PFSK-1 (cell line): ENCODE data around the gene SPAG6.
A peak's percentile ranks its signal among the peaks of the same experiment; 100 is the strongest.

Experiments
- FOXP2 ChIP-seq: optimal IDR thresholded peaks from 2 replicates; pipeline ENCODE3; 2011; ENCODE audit warnings: borderline replicate concordance, control low read depth, inconsistent platforms; ENCODE audit not compliant: insufficient read depth; ENCODE audit errors: extremely low read length, extremely low read depth
- POLR2AphosphoS5 ChIP-seq: IDR thresholded peaks from 2 replicates; pipeline ENCODE4 v1.6.1; 2012; ENCODE audit warnings: low read depth, mild to moderate bottlenecking, control low read depth, low read length, moderate library complexity
- REST ChIP-seq, 2 experiments: IDR thresholded peaks; 2 replicates each; pipeline versions ENCODE4 v1.6.1 to v1.8.0; 2011 to 2012; ENCODE audit warnings: low read depth in 2 of 2, low read length in 2 of 2, control low read depth in 1 of 2, inconsistent platforms in 1 of 2, mild to moderate bottlenecking in 1 of 2, moderate library complexity in 1 of 2; ENCODE audit not compliant: insufficient read depth in 1 of 2
- SIN3A ChIP-seq: IDR thresholded peaks from 2 replicates; pipeline ENCODE4 v1.6.1; 2012; ENCODE audit warnings: mild to moderate bottlenecking, low read length, moderate library complexity, borderline replicate concordance; ENCODE audit not compliant: insufficient read depth
- TAF1 ChIP-seq: IDR thresholded peaks from 2 replicates; pipeline ENCODE4 v1.6.1; 2012; ENCODE audit warnings: low read length, control low read depth, borderline replicate concordance; ENCODE audit not compliant: insufficient read depth

The SPAG6 gene

GRCh38 chr10:22315455-22316285, 29.6 kb upstream of the SPAG6 start:
- TF ChIP-seq SIN3A (0 out of 2 replicates have a peak, but pooled peaks have one; percentile 22), POLR2AphosphoS5 (peak; percentile 39; the same call in 1 of the 2 replicates), REST (IDR thresholded peaks at IDR 0.05; ENCODE audit: insufficient read depth in 1 of 2, low read depth in 2 of 2, low read length in 2 of 2) (no peak), FOXP2 (no peak), TAF1 (no peak)

DNA sequence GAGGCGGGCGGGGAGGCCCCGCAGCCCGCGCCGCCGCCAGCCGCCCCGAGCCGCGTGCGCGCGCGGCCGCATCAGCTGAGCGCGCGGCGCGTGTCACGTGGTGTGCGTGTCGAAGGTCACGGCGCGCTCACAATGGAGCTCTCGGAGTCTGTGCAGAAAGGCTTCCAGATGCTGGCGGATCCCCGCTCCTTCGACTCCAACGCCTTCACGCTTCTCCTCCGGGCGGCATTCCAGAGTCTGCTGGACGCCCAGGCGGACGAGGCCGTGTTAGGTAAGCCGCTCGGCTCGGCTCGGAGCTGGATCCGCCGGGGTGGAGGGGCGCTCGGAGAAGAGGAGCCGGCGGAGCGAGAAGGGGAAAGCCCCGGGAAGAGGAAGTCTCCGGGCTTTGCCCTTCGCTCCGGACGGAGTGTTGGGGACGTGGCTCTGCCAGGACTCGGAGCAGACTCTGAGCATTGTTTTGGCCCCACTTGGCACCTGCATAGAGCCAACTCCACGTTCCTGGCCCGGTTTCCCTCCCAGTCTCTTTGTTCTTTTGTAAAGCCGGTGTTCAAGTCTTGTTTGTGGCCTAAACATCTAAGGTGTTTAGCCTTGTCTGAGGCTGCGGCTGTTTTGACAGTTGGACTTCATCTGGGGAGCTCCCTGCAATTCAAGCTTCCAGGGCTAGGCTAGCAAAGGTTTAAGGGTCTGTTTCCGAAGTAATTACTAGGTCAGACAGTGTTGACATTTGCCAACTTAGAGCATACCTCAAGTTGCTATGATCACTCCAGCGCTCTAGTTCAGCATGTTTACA, 28.8 kb upstream of the SPAG6 start, which contains the start of gene COMMD3:
COMMD3 (plus strand) TSS at position 103 of the 790 bp plus-strand sequence; CDS start at position 133, 30 bp downstream.
- TF ChIP-seq FOXP2 (peak; percentile 59), TAF1 (peak; percentile 85), REST (IDR thresholded peaks at IDR 0.05; ENCODE audit: insufficient read depth in 1 of 2, low read depth in 2 of 2, low read length in 2 of 2) (no peak), POLR2AphosphoS5 (peak; percentile 87), SIN3A (no peak)

- TF ChIP-seq FOXP2 (no peak), POLR2AphosphoS5 (no peak), TAF1 (no peak), REST (IDR thresholded peaks at IDR 0.05; ENCODE audit: insufficient read depth in 1 of 2, low read depth in 2 of 2, low read length in 2 of 2) (no peak), SIN3A (no peak)
Observed at GRCh38 chr10:22317076-22317370, 28.3 kb upstream of the SPAG6 start.

- TF ChIP-seq SIN3A (no peak), POLR2AphosphoS5 (no peak), TAF1 (no peak), FOXP2 (no peak), REST (IDR thresholded peaks at IDR 0.05; ENCODE audit: insufficient read depth in 1 of 2, low read depth in 2 of 2, low read length in 2 of 2) (no peak)
Observed at GRCh38 chr10:22317771-22318565, 27.3 kb upstream of the SPAG6 start.
